ENCODE results near the gene MIS12. TPM values are rescaled to one million over a fixed set of nuclear protein-coding genes. Genes with fewer than 3 reads are reported as not detected.

MIS12 gene
- total RNA-seq, 2 donors from 2014 or later = 10.7 to 11.6 TPM

DNA sequence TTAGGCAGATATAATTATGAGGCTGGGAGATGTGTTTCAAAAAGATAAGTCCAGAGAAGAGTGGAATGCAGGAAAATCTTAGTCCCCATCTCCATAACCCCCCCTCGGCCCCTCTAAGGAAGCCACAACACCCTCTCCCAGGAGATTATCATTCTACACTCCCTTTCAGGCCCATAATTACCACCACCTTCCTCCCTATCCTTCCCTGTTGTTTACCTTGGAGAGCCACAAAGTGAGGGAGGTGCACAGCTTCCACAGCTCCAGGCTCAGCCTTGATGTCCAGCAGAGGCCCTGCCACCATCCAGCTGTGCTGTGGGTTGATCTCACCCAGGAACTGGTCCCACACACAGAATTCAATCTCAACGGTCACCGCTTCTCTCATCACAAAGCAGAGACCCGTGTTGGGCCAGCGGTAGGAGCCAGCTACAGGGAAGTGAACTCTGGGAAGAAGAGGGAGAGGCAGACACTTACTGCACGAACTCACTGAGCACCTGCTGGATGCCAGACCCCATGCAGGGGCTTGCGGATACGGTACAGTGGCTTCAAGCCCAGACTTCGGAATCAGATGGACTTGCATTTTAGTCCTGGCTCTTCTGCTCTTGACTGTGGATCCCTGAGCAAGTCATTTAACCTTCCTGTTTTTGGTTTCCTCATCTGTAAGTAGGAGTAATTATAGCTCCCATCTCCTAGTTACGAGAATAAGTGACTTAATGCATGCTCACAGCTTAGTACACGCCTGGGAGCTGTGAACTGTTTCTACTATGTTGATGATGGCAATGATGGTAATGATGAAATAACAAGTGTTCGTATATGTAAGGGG lies 44.1 kb downstream of the MIS12 start:
- ATAC-seq = no peak
- no peak for DNase-seq
- intact Hi-C loops (cut with DNase I, micrococcal nuclease) = no loop called here

DNA sequence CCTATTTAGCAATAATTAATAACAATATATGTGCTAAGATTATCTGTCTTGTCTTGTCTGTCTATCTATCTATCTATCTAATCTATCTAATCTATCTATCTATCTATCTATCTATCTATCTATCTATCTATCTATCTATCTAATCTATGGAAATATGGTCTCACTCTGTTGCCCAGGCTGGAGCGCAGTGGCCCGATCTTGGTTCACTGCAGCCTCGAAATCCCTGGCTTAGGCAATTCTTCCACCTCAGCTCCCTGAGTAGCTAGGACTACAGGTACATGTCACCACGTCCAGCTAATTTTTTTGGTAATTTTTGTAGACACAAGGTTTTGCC lies 44.7 kb downstream of the MIS12 start:
- no peak for ATAC-seq
- DNase-seq = no peak
- intact Hi-C loops (cut with DNase I, micrococcal nuclease) = no loop called here

DNA sequence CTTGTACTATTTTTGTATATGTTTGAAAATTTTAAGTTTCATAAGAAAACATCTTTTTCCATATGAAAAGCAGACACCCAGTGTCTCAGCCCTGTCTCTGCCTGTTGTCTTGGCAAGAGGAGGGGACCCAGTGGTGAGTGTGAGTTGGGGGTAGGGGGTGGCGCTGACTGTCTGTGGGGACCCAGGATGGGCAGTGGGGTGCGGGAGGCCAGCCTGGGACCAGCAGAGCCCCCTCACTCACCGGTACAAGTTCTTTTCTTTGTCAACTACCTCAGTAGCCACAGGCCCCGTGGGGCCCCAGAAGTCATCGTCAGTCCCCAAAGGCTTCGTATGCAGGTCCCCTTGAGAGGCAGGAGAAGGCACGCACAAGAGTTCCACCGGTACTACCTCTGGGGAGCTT lies 46.2 kb downstream of the MIS12 start:
- DNase-seq (no peak), ATAC-seq (no peak)
- intact Hi-C loops (cut with DNase I, micrococcal nuclease) = no loop called here

DNA sequence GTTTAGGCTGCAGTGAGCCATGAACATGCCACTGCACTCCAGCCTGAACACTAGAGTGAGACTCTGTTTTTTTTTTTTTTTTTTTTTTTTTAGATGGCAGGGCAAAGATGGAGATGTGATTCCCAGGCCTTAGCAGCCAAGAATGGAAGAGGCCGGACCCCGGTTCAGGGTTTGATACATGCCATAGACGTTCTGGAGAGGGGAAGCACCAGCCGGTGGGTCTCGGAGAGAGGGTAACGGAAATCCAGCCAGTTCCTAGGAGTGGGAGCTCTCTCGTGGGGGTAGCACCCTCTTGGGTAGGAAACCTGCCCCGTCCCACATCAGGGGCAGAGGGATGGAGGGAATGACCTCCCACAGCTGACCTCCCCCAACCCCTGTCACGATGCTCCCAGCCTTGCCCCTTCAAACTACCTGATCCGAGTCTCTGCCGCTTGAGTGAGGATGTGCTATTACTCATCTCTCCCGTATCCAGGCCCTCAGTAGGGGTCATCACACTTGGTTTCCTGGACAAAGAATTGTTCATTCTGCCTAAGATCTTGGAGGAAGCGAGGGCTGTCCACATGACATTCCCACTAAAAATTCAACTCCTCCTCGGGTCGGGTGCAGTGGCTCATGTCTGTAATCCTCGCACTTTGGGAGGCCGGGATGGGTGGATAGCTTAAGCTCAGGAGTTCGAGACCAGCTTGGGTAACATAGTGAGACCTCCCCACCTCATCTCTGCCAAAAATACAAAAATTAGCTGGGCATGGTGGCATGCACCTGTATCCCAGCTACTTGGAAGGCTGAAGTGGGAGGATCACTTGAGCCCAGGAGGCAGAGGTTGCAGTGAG lies 47.3 kb downstream of the MIS12 start:
- DNase-seq = no peak
- intact Hi-C loops (cut with DNase I, micrococcal nuclease) = no loop called here
- ATAC-seq = no peak

DNA sequence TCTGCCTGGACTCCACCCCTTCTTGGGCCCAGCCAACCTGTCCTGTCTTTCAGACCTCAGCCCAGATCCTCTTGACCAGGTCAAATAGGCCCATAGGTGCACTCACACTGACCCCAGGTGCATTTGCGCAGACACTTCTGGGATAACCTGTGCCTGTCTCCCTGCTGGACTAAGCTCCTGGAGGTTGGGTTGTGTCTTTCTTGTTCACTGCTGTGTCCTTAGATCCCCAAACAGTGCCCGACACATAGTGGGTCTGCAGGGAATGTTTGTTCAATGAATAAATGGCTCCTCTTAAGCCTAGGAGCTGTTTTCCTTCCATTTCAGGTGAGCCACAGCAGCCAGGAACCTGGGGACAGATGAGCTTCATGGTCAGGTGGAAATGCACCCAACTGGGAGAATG lies 49.1 kb downstream of the MIS12 start:
- no peak for ATAC-seq

DNA sequence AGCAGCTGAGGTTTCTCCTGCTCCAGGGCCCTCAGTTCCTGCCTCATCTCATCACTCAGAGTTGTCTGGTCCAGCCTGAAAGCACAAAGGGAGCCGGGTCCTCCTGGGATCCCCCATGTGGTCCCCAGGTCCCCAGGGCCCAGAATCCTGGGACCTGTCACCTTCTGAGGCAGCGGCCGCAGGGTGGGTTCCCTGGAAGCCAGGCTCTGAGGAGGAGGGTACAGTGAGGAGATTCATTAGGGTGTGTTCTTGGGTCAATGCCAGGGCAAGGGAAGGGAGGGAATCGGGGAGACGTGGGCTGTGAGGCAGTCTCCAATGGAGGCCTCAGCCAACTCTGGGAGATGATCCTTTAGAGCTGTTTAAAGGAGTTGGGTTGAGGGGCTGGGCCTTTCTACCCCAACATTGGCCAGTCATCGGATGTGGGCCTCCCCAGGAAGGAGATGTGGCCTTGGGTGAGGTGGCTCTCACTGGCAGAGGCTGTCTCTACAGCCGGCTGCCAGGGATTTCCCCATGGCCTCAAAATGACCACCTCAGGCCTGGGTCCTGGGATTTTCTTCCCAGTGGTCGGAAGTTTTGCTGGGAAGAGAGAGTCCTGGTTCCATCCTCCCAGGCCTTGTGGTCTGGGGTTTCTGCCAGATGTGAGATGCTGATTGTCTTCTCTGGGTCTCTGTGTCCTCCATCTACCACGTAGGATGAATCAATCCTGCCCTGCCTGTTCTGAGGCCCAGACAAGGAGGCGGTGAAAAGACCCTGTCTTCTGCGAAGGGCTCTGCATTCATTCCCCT lies 50.7 kb downstream of the MIS12 start:
- ATAC-seq (no peak), DNase-seq (no peak)
- intact Hi-C loops (cut with DNase I, micrococcal nuclease) = no loop called here

More for the DNA sequence above, 49.1 kb downstream of the MIS12 start:
- DNase-seq = no peak
- intact Hi-C loops (cut with DNase I, micrococcal nuclease) = no loop called here

DNA sequence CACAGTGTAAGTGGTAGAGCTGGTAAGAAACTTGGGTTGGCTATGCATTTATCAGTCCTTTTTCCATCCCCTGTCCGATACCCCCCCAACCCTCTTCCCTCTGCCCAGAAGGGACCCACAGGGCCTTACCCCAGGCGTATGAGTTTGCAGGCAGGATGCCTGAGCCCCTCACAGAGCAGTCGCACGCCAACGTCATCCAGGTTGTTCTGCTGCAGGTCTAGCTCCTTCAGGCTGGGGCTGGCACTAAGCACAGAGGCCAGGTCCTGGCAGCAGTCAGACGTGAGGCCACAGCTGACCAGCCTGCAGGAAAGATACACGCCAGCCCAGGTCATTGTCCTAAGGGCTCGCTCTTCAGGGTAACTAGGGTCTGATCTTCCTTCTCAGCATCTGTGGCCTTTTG lies 52.9 kb downstream of the MIS12 start:
- DNase-seq = no peak
- no peak for ATAC-seq
- intact Hi-C loops (cut with DNase I, micrococcal nuclease) = no loop called here

DNA sequence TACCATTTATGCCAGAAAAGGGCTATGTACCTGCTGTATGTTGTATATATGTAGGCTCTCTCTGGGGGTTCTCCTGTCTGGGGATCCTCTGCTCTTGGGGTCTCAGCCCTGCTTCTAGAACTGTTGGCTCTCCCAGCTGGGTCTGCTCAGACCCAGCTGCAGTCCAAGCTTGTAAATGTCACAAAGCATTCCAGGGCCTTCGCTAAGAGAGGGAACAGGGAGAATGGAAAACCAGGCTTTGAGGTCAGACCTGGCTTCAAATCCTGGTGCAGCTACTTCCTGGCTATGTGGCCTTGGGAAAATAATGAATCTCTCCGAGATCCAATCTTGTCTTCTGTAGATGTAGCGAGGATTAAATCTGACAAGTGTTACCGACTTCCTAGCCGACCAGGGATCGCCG lies 54.0 kb downstream of the MIS12 start:
- DNase-seq (no peak), ATAC-seq (no peak)
- intact Hi-C loops (cut with DNase I, micrococcal nuclease) = no loop called here

Other genes starting within 250 kb of the MIS12 start
- 10 to 100 TPM; 28.1 to 29.1 TPM for gene RABEP1, start 204.3 kb upstream of the MIS12 start, total RNA-seq
- 10 to 100 TPM; 45.3 to 55.5 TPM for gene NUP88, start 66.9 kb upstream of the MIS12 start, total RNA-seq
- 10 to 100 TPM; 26.7 to 27.3 TPM for gene RPAIN, start 66.4 kb upstream of the MIS12 start, total RNA-seq
- gene C1QBP, start 47.4 kb upstream of the MIS12 start, total RNA-seq = 100 to 1,000 TPM in 1 of 2 donors, 10 to 100 TPM in 1; 98.9 to 134 TPM
- gene DHX33, start 17.6 kb upstream of the MIS12 start, total RNA-seq = 10 to 100 TPM in 1 of 2 donors, 1 to 10 TPM in 1; 9.2 to 14.5 TPM
- gene DERL2, start 388 bp upstream of the MIS12 start, total RNA-seq = 10 to 100 TPM; 40.8 to 57.3 TPM
- gene NLRP1, start 97.9 kb downstream of the MIS12 start, total RNA-seq = 1 to 10 TPM; 3.3 to 8.6 TPM